Right cardiac atrium (tissue), 5 donors: ENCODE measurements around the gene ADGRB2. TPM values are rescaled to one million over a fixed set of nuclear protein-coding genes. Genes with fewer than 3 reads are reported as not detected.
A peak's percentile ranks its signal among the peaks of the same experiment; 100 is the strongest.

Experiments
- ATAC-seq, 2 donors: fragments of 200-7000 bp; cut with Tn5 transposase; one replicate each; pipeline versions ENCODE4 v1.8.0 to v1.9.1; 2020; ENCODE audit warnings: moderate library complexity in 2 of 2, mild to moderate bottlenecking in 1 of 2
- DNase-seq, 3 donors: peaks; one replicate each; pipeline ENCODE4 v3.0.0-alpha.2; 2020
- H3K27ac ChIP-seq: one replicate; pipeline ENCODE4 v1.5.1; 2013; ENCODE audit warnings: mild to moderate bottlenecking, low read length, control low read depth, moderate library complexity
- H3K27me3 ChIP-seq: one replicate; pipeline ENCODE4 v1.6.1; 2013; ENCODE audit not compliant: control insufficient read depth, insufficient read depth
- H3K4me1 ChIP-seq: one replicate; pipeline ENCODE4 v1.6.1; 2013; ENCODE audit warnings: low read length; ENCODE audit not compliant: control insufficient read depth, insufficient read depth
- H3K4me3 ChIP-seq: one replicate; pipeline ENCODE4 v1.5.1; 2013; ENCODE audit warnings: low read length, control low read depth
- H3K9me3 ChIP-seq: one replicate; pipeline ENCODE4 v1.6.1; 2013; ENCODE audit warnings: low read length; ENCODE audit not compliant: control insufficient read depth
- WGBS: extraction: QIAGEN DNeasy Blood & Tissue Kit; methylation state at CpG from one replicate; pipeline ENCODE4 v1.1.7; 2013; 5-methylcytosine and 5-hydroxymethylcytosine counted together
- intact Hi-C, 4 donors: fragments of 100-400 bp; cut with DNase I; formaldehyde crosslinking; loops; one replicate each; pipeline versions ENCODE4 v1.11.0 to v1.14.0; 2022 to 2023
- polyA plus RNA-seq: library from polyadenylated mRNA; stranded (reverse); fragments of 200-250 nt; gene quantifications from one replicate; pipeline ENCODE4 v1.2.3, GENCODE V29; 2013
- total RNA-seq, 4 donors: library from RNA; stranded (reverse); fragmentation: NEBNext Ultra II Directional; extraction: Animal tissue kit (Norgen Biotek cat#: 25700); gene quantifications; one replicate each; pipeline ENCODE4 v1.2.1, GENCODE V29; 2021
- donor health status: healthy with polysubstance abuse.
- donor health status: DM: no; HTN: yes; CAD: no.
- donor health status: DM: no; HTN: no; CAD: no.
- donor health status: DM: no; HTN: yes; CAD: no; lungs with severe emphysema.
- donor health status: DM: yes; HTN: yes; CAD: no.

ADGRB2 gene
- total and polyA plus RNA-seq, 5 donors = 11.8 to 18.2 (median 13.8) TPM

DNA sequence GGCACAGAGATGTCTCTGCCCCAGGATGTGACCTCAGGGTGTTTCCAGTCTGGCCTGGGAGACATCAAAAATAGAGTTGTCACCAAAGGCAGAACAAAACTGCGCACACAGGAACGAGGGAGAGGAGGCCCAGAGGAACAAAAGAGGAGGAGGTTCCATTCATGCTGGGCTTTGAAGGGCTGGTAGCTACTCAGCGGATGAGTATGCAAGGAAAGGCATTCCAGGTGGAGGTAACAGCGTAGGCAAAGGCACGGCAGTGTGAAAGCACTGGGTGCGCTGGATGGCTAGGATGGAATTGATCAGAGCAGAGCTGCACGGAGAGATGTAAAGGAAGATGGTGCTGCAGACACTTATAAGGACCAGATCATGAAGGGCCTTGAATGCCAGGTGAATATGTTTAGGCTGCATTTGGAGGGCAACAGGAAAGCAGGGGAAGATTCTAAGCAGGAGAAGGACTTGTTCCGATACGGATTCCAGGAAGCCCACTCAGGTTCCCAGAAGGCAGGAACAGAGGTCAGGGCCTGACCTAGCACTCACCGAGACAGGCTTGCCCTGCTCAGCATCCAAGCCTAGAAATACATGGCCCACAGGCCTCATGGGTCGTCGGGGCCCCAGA lies 66.7 kb downstream of the ADGRB2 start:
- H3K4me3 ChIP-seq = no peak overlapping the region
- H3K27ac ChIP-seq = no peak overlapping the region
- H3K4me1 ChIP-seq = peaks cover 16% of the 10 kb centered on the region
- WGBS = 83% methylated on average over 12 of the region's 12 CpGs
- DNase-seq (no peak), ATAC-seq (no peak)
- H3K9me3 ChIP-seq = no peaks in the 10 kb centered on the region
- intact Hi-C loops = no loop called here
- H3K27me3 ChIP-seq = no peaks in the 10 kb centered on the region

DNA sequence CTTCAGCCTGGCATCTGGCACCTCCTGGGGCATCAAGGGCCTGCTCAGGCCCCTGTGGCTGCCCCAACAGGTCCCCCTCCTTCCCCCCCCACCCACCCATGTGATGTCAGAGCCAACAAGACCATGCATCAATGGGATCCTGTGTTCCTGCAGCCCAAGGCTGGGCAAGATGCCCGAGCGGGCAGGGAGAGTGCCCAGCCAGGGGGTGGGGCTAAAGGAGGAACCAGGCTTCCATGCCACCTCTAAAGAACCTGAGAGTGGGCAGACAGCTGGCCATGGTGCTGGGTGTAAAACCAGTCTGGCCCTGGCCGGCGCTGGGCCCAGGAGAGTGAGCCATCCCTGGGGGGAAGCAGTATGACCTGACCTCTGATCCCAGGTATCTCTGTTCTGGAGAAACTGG lies 67.9 kb downstream of the ADGRB2 start:
- intact Hi-C loops = no loop called here
- DNase-seq (peak in 1 of 3 donors; percentile 60), ATAC-seq (no peak)
- H3K4me3 ChIP-seq = no peak overlapping the region
- peaks cover 10% of the 10 kb centered on the region for H3K4me1 ChIP-seq
- no peaks in the 10 kb centered on the region for H3K27me3 ChIP-seq
- 74% methylated on average over 4 of the region's 4 CpGs for WGBS
- no peaks in the 10 kb centered on the region for H3K9me3 ChIP-seq
- H3K27ac ChIP-seq = no peak overlapping the region

DNA sequence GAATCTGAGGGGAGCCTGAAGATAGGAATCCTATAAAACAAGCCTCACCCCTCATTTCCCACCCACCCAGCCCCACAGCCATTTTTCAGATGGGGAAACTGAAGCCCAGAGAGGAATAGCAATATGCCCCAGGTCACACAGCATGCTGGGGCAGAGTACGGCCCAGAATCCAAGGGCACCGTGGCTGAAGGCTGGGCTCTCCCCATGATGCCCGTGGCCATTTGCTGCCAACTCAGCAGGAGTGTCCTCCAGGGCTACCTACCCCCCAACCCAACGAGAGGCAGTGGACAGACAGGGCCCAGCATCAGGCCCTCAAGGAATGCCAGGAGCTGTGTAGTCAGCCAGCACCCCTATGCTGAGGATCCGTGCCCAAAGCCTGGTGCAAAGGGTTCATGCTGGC lies 68.8 kb downstream of the ADGRB2 start:
- DNase-seq (peak in 2 of 3 donors; percentile 9 to 18), ATAC-seq (no peak)
- WGBS = 83% methylated on average over 5 of the region's 5 CpGs
- no peaks in the 10 kb centered on the region for H3K9me3 ChIP-seq
- H3K4me1 ChIP-seq = peaks cover 3% of the 10 kb centered on the region
- intact Hi-C loops = no loop called here
- no peaks in the 10 kb centered on the region for H3K27me3 ChIP-seq
- no peak overlapping the region for H3K27ac ChIP-seq
- H3K4me3 ChIP-seq = no peak overlapping the region

DNA sequence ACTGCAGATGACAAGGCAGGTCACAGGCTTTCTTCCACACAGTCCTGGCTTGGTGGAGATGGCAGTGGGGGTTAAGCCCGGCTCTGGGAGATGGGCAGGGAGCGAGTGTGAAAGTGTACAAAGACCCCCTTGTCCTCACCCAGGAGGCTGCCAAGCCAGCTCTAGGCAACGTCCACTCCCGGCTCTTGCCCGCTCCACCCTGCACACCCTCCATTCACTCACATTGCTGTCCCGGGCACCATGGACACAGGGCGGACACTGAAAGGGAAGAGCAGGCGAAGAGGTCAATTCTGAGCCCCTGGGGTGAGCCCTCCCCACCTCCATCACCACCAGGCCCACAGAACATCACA lies 69.2 kb downstream of the ADGRB2 start:
- Histone ChIP-seq H3K27me3 (no peaks in the 10 kb centered on the region), H3K9me3 (no peaks in the 10 kb centered on the region), H3K27ac (no peak overlapping the region), H3K4me3 (no peak overlapping the region), H3K4me1 (peaks cover under 1% of the 10 kb centered on the region)
- intact Hi-C loops = no loop called here
- no peak for ATAC-seq
- DNase-seq = peak in 2 of 3 donors; percentile 38 to 53
- 82% methylated on average over 8 of the region's 8 CpGs for WGBS

DNA sequence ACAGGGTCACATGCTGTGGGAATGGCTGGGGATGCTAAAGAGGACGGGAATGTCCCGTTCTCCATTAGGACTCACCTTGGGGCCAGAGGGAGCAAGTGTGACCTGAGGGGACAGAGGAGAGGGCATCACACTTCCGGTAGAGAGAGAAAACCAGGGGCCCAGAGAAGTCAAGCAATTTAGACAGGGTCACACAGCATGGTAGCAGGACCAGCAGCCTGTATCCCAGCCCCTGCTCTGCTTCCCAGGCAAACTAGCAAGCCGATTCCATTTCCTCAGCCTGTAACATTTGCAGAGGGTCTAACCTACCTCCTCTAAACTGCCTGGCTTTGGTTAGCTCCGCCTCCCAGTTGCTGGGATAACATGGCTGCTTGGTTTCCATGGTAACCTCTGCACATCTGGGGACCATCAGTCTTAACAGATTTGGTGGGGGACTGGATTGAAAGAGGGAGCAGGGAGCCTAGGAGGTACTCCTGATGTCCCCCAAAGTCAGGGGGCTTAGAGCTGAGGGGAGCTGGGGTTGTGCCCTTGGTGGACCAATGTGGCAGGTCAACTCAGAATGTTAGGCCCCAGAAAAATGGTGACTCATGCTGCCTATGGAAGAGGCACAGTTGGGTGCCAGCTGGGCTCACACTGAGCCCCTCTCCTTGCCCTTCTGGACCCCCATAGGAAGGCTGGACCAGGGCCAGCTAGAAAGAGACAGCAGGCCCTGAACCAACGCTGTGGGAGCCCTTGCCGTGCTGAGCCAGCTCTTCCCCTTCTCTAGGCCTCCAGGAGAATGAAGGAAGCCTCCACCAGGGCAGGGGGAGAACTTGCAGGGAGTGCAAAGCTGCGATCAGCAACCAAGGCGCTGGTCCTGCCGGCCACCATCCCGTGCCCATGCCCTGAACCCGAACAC lies 69.8 kb downstream of the ADGRB2 start:
- no peak overlapping the region for H3K4me3 ChIP-seq
- intact Hi-C loops = no loop called here
- H3K27me3 ChIP-seq = no peaks in the 10 kb centered on the region
- no peak overlapping the region for H3K27ac ChIP-seq
- H3K4me1 ChIP-seq = no peaks in the 10 kb centered on the region
- WGBS = 78% methylated on average over 12 of the region's 12 CpGs
- peak in 1 of 3 donors; percentile 28 for DNase-seq
- no peak for ATAC-seq
- H3K9me3 ChIP-seq = no peaks in the 10 kb centered on the region

DNA sequence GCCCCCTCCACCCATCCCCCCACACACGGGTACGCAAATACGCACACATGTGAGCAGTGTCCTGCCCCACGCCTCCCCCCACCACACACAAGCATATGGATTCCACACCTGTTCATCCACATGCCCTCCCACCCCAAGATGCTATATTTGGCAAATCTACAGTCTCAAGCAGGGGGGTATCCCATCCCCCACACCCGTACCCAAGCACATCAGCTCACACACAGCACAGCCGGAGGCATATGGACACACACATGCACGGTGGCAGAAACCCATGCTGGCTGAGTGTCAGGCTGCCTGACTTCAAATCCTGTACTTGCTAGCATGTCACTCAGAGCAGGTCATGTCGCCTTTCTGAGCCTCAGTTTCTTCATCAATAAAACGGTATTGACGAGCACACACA lies 70.9 kb downstream of the ADGRB2 start:
- DNase-seq = peak in 2 of 3 donors; percentile 19 to 33
- 84% methylated on average over 10 of the region's 10 CpGs for WGBS
- intact Hi-C loops = no loop called here
- Histone ChIP-seq H3K4me3 (no peak overlapping the region), H3K4me1 (no peaks in the 10 kb centered on the region), H3K27ac (no peak overlapping the region), H3K27me3 (no peaks in the 10 kb centered on the region), H3K9me3 (no peaks in the 10 kb centered on the region)
- ATAC-seq = no peak

DNA sequence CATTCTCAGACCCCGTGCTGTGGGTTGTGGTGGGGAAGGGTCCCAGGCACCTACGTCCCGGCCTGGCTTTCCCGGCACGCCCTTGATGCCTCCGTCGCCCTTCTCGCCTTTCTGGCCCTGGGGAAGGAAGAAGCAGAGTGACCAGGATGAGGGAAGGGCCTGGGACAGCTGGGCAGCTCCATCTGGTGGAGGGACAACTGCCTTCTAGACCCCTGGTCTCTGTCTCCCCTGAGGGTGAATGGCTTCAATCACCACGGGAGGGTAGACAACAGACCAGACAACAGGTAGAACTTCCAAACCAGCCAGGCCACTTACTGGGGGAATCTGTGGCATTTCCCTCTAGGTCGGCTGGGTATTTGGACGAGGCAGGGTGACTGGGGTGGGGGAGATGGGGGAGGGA lies 72.2 kb downstream of the ADGRB2 start:
- no peak for ATAC-seq
- Histone ChIP-seq H3K27ac (no peak overlapping the region), H3K27me3 (no peaks in the 10 kb centered on the region), H3K9me3 (no peaks in the 10 kb centered on the region), H3K4me1 (no peaks in the 10 kb centered on the region), H3K4me3 (no peak overlapping the region)
- DNase-seq = peak in 1 of 3 donors; percentile 36
- WGBS = 81% methylated on average over 11 of the region's 11 CpGs
- intact Hi-C loops = no loop called here

DNA sequence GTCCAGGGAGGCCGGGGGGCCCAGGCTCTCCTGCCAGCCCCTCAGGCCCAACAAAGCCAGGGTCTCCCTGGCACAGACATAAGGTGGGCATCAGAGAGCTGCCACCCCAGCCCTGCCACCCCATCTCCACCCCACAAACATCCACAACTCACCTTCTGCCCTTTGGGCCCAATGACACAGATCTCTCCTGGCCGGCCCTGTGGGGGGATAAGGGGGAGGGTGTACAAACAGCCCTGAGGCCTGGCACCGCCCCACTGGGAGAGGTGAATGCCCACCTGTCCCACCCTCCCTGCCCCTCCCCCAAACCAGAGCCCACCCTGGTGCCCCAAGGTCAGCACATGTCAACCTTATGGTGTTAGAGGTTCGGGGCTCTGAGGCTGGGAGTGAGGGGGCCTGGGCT lies 72.7 kb downstream of the ADGRB2 start:
- 96% methylated on average over 4 of the region's 4 CpGs for WGBS
- H3K4me3 ChIP-seq = no peak overlapping the region
- intact Hi-C loops = no loop called here
- H3K27ac ChIP-seq = no peak overlapping the region
- no peaks in the 10 kb centered on the region for H3K4me1 ChIP-seq
- DNase-seq = peak in 1 of 3 donors; percentile 50
- H3K27me3 ChIP-seq = no peaks in the 10 kb centered on the region
- no peak for ATAC-seq
- H3K9me3 ChIP-seq = no peaks in the 10 kb centered on the region

DNA sequence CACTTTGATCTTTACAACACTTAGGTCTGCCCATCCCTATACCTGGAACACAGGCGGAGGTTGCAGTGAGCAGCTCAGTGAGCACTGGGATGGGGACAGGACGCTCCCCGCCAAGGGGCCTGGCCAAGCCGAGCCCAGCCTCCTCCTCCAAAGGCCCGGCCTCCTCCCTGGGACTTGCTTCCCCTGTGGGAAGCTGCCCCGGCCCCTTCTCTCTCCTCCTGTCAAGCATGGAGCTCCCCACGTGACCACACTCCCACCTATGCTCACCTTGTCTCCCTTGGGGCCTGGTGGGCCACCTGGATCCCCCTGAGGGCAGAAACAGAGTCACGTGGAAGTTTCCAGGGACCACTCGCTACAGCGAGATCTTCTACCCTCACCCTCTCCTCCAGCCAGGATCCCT lies 73.2 kb downstream of the ADGRB2 start:
- intact Hi-C loops = no loop called here
- WGBS = 89% methylated on average over 10 of the region's 10 CpGs
- no peaks in the 10 kb centered on the region for H3K4me1 ChIP-seq
- ATAC-seq (no peak), DNase-seq (peak in 1 of 3 donors; percentile 40)
- no peak overlapping the region for H3K27ac ChIP-seq
- no peak overlapping the region for H3K4me3 ChIP-seq
- H3K27me3 ChIP-seq = no peaks in the 10 kb centered on the region
- H3K9me3 ChIP-seq = no peaks in the 10 kb centered on the region

DNA sequence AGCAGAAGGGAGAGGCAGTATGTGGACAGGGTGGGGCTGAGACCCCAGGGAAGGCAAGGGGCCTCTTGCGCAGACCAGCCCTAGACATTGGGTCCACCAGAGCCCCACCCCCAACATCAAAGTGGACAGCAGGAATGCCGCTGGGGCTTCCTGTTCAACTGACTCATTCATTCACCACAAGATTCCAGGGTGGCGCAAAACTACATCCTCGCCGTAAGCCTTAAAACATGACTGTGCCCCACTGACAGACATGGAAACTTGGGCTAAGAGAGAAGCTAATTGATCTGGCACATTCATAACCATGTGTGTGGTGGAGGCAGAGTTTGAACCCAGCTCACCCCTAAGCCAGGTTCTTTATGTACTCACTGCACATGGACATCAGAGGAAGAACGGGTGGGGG lies 74.3 kb downstream of the ADGRB2 start:
- 84% methylated on average over 6 of the region's 6 CpGs for WGBS
- no peak overlapping the region for H3K4me3 ChIP-seq
- no peak for ATAC-seq
- no peaks in the 10 kb centered on the region for H3K4me1 ChIP-seq
- no peaks in the 10 kb centered on the region for H3K27me3 ChIP-seq
- intact Hi-C loops = no loop called here
- H3K9me3 ChIP-seq = no peaks in the 10 kb centered on the region
- H3K27ac ChIP-seq = no peak overlapping the region
- DNase-seq = peak in 2 of 3 donors; percentile 16 to 32

DNA sequence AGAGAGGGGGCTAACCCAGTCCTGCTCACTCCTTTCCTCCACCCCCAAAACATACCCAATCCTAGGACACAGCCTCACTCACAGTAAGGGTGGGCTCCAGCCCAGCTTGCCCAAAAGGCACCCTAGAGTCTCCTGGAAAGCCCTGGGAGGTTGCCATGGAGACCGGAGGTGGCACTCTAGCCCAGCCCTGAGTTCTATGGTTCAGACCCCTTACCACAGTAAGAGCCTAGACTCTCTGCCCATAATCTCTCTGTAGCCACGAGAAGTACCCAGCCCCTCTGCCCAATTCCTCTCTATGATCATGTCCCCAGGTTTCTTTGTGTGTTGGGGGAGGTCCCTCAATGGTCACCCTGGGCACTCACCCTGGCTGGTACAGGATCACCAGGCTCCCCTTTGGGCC lies 74.8 kb downstream of the ADGRB2 start:
- no peak overlapping the region for H3K27ac ChIP-seq
- DNase-seq (peak in 1 of 3 donors; percentile 13), ATAC-seq (no peak)
- intact Hi-C loops = no loop called here
- H3K4me1 ChIP-seq = no peaks in the 10 kb centered on the region
- 69% methylated on average over 2 of the region's 2 CpGs for WGBS
- H3K4me3 ChIP-seq = no peak overlapping the region
- no peaks in the 10 kb centered on the region for H3K9me3 ChIP-seq
- H3K27me3 ChIP-seq = no peaks in the 10 kb centered on the region
